K562 (cell line): Measurements from ENCODE around the gene HSPB6. TPM values are rescaled to one million over a fixed set of nuclear protein-coding genes. Genes with fewer than 3 reads are reported as not detected.
A peak's percentile ranks its signal among the peaks of the same experiment; 100 is the strongest.

Experiments
- ERF ChIP-seq: fragments of 450-650 bp; formaldehyde crosslinking; IDR thresholded peaks from 2 replicates; pipeline ENCODE4 v1.4.0; 2020; ENCODE audit warnings: mild to moderate bottlenecking, mixed read lengths
- FOSL1 ChIP-seq: fragments of 200-800 bp; sonication (Bioruptor generic); conservative IDR thresholded peaks from 2 replicates; pipeline ENCODE4 v1.6.1; 2016; ENCODE audit warnings: missing genetic modification characterization, missing compliant biosample characterization
- HMGXB4 ChIP-seq: sonication (generic); formaldehyde crosslinking; IDR thresholded peaks from 2 replicates; pipeline ENCODE4 v1.8.1; 2023; ENCODE audit warnings: mild to moderate bottlenecking, missing genetic modification reagents
- JUND ChIP-seq, 2 experiments: IDR thresholded peaks; 2 replicates in 1 of 2; 3 replicates in 1 of 2; pipeline ENCODE4 v1.6.1; 2011; ENCODE audit warnings: borderline replicate concordance in 2 of 2, low read depth in 2 of 2, low read length in 2 of 2, improper control_type of control experiment in 1 of 2, missing biosample characterization in 1 of 2, missing genetic modification characterization in 1 of 2, missing genetic modification reagents in 1 of 2
- LARP7 ChIP-seq: fragments of 450-650 bp; IDR thresholded peaks from 2 replicates; pipeline ENCODE4 v1.6.1; 2016
- MEF2A ChIP-seq: IDR thresholded peaks from 2 replicates; pipeline ENCODE4 v1.6.1; 2011; ENCODE audit warnings: low read depth, mild to moderate bottlenecking, low read length, moderate library complexity; ENCODE audit not compliant: control insufficient read depth
- MYC ChIP-seq, 2 experiments: fragments of 250-450 bp in 1 of 2; sonication (Bioruptor Pico) in 1 of 2; IDR thresholded peaks; 2 replicates each; pipeline versions ENCODE4 v1.5.1 to v1.6.1; 2012 to 2021; ENCODE audit warnings: low read depth in 2 of 2, borderline replicate concordance in 1 of 2, improper control_type of control experiment in 1 of 2, low read length in 1 of 2, mild to moderate bottlenecking in 1 of 2, moderate library complexity in 1 of 2
- SMARCA4 ChIP-seq: fragments of 450-650 bp; IDR thresholded peaks from 2 replicates; pipeline ENCODE4 v1.6.1; 2016
- ZFP1 ChIP-seq: fragments of 450-650 bp; formaldehyde crosslinking; IDR thresholded peaks from 2 replicates; pipeline ENCODE4 v1.4.0; 2020; ENCODE audit warnings: mild to moderate bottlenecking, mixed read lengths
- ZNF224 ChIP-seq: sonication (generic); formaldehyde crosslinking; IDR thresholded peaks from 2 replicates; pipeline ENCODE4 v1.8.0; 2022; ENCODE audit warnings: mild to moderate bottlenecking, missing genetic modification reagents
- ZNF354B ChIP-seq: fragments of 250-450 bp; sonication (Bioruptor Pico); IDR thresholded peaks from 2 replicates; pipeline ENCODE4 v1.4.0; 2020
- ZNF551 ChIP-seq: fragments of 250-450 bp; sonication (Bioruptor Pico); IDR thresholded peaks from 2 replicates; pipeline ENCODE4 v1.5.0; 2021; ENCODE audit warnings: mild to moderate bottlenecking, moderate library complexity
- ZNF76 ChIP-seq: fragments of 250-450 bp; sonication (Bioruptor Pico); IDR thresholded peaks from 2 replicates; pipeline ENCODE4 v1.4.0; 2020; ENCODE audit warnings: mild to moderate bottlenecking, moderate library complexity, borderline replicate concordance
- polyA plus RNA-seq, 8 experiments: library from polyadenylated mRNA; depleted of rRNA in 4 of 8; stranded (reverse) in 5 of 8; unstranded in 3 of 8; fragments of >200 nt; fragmentation: Nextera tagmentation in 2 of 8; fragmentation: Illumina TruSeq in 1 of 8; extraction: Ambion mirVana in 2 of 8; extraction: Trizol in 1 of 8; gene quantifications; 2 replicates each; pipeline versions ENCODE4 v1.2.1 to v1.2.3, GENCODE V29; 2011 to 2014; ENCODE audit warnings: inconsistent platforms in 1 of 8, missing spikeins in 1 of 8
- total RNA-seq, 7 experiments: library from RNA; depleted of rRNA in 6 of 7; stranded (reverse); fragments of >200 nt in 6 of 7; fragmentation: Illumina TruSeq in 2 of 7; extraction: Trizol in 2 of 7; gene quantifications; 2 replicates each; pipeline versions ENCODE4 v1.2.1 to v1.2.3, GENCODE V29; 2011 to 2021; ENCODE audit warnings: low replicate concordance in 1 of 7
- TF ChIP-seq, protein P1 (sequence below): fragments of 200-800 bp; sonication (Bioruptor generic); IDR thresholded peaks from 2 replicates; pipeline ENCODE4 v1.6.1; 2016; ENCODE audit warnings: missing genetic modification characterization, missing compliant biosample characterization
- TF ChIP-seq, protein P2 (sequence below): sonication (generic); formaldehyde crosslinking; IDR thresholded peaks from 2 replicates; pipeline ENCODE4 v1.8.0; 2022; ENCODE audit warnings: mild to moderate bottlenecking, missing genetic modification reagents

HSPB6 gene
- total and polyA plus RNA-seq, 9 of the 15 experiments (the other 6 are each of a cell fraction or from before 2014, with no cell fraction given) = 0.55 TPM; not detected in 8

- TF ChIP-seq ERF (no peak), ZNF354B (no peak), LARP7 (no peak), FOSL1 (no peak), ZNF551 (CRISPR knock-in tag) (no peak), ZFP1 (CRISPR knock-in tag) (no peak), ZNF224 (no peak), JUND (IDR thresholded peaks at IDR 0.05; ENCODE audit: borderline replicate concordance, low read depth, low read length) (peak; percentile 52; the same call in 1 of the 2 replicates), JUND (tag; IDR thresholded peaks at IDR 0.05; ENCODE audit: borderline replicate concordance, low read depth, low read length) (peak; percentile 57; the same call in 2 of the 3 replicates), SMARCA4 (no peak), MEF2A (no peak), ZNF76 (no peak), HMGXB4 (CRISPR knock-in tag) (no peak), MYC (IDR thresholded peaks at IDR 0.05; ENCODE audit: low read depth, low read length) (no peak; the same call in 1 of the 2 replicates), MYC (CRISPR knock-in tag; IDR thresholded peaks at IDR 0.05; ENCODE audit: borderline replicate concordance, low read depth) (no peak)
- TF ChIP-seq, protein P1, sequence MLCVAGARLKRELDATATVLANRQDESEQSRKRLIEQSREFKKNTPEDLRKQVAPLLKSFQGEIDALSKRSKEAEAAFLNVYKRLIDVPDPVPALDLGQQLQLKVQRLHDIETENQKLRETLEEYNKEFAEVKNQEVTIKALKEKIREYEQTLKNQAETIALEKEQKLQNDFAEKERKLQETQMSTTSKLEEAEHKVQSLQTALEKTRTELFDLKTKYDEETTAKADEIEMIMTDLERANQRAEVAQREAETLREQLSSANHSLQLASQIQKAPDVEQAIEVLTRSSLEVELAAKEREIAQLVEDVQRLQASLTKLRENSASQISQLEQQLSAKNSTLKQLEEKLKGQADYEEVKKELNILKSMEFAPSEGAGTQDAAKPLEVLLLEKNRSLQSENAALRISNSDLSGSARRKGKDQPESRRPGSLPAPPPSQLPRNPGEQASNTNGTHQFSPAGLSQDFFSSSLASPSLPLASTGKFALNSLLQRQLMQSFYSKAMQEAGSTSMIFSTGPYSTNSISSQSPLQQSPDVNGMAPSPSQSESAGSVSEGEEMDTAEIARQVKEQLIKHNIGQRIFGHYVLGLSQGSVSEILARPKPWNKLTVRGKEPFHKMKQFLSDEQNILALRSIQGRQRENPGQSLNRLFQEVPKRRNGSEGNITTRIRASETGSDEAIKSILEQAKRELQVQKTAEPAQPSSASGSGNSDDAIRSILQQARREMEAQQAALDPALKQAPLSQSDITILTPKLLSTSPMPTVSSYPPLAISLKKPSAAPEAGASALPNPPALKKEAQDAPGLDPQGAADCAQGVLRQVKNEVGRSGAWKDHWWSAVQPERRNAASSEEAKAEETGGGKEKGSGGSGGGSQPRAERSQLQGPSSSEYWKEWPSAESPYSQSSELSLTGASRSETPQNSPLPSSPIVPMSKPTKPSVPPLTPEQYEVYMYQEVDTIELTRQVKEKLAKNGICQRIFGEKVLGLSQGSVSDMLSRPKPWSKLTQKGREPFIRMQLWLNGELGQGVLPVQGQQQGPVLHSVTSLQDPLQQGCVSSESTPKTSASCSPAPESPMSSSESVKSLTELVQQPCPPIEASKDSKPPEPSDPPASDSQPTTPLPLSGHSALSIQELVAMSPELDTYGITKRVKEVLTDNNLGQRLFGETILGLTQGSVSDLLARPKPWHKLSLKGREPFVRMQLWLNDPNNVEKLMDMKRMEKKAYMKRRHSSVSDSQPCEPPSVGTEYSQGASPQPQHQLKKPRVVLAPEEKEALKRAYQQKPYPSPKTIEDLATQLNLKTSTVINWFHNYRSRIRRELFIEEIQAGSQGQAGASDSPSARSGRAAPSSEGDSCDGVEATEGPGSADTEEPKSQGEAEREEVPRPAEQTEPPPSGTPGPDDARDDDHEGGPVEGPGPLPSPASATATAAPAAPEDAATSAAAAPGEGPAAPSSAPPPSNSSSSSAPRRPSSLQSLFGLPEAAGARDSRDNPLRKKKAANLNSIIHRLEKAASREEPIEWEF (CRISPR knock-in tag) = no peak
- TF ChIP-seq, protein P2, sequence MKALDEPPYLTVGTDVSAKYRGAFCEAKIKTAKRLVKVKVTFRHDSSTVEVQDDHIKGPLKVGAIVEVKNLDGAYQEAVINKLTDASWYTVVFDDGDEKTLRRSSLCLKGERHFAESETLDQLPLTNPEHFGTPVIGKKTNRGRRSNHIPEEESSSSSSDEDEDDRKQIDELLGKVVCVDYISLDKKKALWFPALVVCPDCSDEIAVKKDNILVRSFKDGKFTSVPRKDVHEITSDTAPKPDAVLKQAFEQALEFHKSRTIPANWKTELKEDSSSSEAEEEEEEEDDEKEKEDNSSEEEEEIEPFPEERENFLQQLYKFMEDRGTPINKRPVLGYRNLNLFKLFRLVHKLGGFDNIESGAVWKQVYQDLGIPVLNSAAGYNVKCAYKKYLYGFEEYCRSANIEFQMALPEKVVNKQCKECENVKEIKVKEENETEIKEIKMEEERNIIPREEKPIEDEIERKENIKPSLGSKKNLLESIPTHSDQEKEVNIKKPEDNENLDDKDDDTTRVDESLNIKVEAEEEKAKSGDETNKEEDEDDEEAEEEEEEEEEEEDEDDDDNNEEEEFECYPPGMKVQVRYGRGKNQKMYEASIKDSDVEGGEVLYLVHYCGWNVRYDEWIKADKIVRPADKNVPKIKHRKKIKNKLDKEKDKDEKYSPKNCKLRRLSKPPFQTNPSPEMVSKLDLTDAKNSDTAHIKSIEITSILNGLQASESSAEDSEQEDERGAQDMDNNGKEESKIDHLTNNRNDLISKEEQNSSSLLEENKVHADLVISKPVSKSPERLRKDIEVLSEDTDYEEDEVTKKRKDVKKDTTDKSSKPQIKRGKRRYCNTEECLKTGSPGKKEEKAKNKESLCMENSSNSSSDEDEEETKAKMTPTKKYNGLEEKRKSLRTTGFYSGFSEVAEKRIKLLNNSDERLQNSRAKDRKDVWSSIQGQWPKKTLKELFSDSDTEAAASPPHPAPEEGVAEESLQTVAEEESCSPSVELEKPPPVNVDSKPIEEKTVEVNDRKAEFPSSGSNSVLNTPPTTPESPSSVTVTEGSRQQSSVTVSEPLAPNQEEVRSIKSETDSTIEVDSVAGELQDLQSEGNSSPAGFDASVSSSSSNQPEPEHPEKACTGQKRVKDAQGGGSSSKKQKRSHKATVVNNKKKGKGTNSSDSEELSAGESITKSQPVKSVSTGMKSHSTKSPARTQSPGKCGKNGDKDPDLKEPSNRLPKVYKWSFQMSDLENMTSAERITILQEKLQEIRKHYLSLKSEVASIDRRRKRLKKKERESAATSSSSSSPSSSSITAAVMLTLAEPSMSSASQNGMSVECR (CRISPR knock-in tag) = no peak
These were observed 8.5 kb downstream of the HSPB6 start, which contains the start of gene LIN37 (continued) for GRCh38 chr19:35748106-35749020.
